WTC11 (cell line): ENCODE measurements around the gene SLC39A13. TPM values are rescaled to one million over a fixed set of nuclear protein-coding genes. Genes with fewer than 3 reads are reported as not detected.

Source experiments
- ATAC-seq: fragments of 200-7000 bp; cut with Tn5 transposase; 2 replicates; pipeline ENCODE4 v1.10.0; 2021; ENCODE audit warnings: mild to moderate bottlenecking, moderate library complexity
- CTCF ChIA-PET: fragments of 300-600 bp; sonication (Branson Sonifier 250); formaldehyde crosslinking; loops from one replicate; lab custom pipeline; 2021; ENCODE audit warnings: antibody characterized with exemption; lab: Charles Lee
- POLR2A ChIA-PET: fragments of 350-600 bp; sonication (Branson Sonifier 250); formaldehyde crosslinking; loops from one replicate; lab custom pipeline; 2021; ENCODE audit warnings: antibody characterized with exemption; lab: Charles Lee
- DNase-seq: peaks from one replicate; pipeline ENCODE4 v3.0.0; 2021; ENCODE audit warnings: low spot score
- H3K27ac Mint-ChIP-seq: 2 replicates; pipeline ENCODE4 v1.8.0; 2021; ENCODE audit warnings: mixed read lengths
- H3K27me3 Mint-ChIP-seq: 2 replicates; pipeline ENCODE4 v1.8.0; 2021; ENCODE audit warnings: low read depth, mild to moderate bottlenecking, moderate library complexity, mixed read lengths
- H3K36me3 Mint-ChIP-seq: 2 replicates; pipeline ENCODE4 v1.8.0; 2021; ENCODE audit warnings: mixed read lengths
- H3K4me1 Mint-ChIP-seq: 2 replicates; pipeline ENCODE4 v1.8.0; 2022; ENCODE audit warnings: mixed read lengths
- H3K4me3 Mint-ChIP-seq: 2 replicates; pipeline ENCODE4 v1.8.0; 2021; ENCODE audit warnings: mild to moderate bottlenecking, moderate library complexity, mixed read lengths
- H3K9me3 Mint-ChIP-seq: 2 replicates; pipeline ENCODE4 v1.8.0; 2021; ENCODE audit warnings: mixed read lengths
- ATF3 ChIP-seq: sonication (generic); formaldehyde crosslinking; conservative IDR thresholded peaks from 2 replicates; pipeline ENCODE4 v1.8.1; 2022; ENCODE audit warnings: mild to moderate bottlenecking, missing genetic modification reagents
- CBFB ChIP-seq: sonication (generic); formaldehyde crosslinking; IDR thresholded peaks from 2 replicates; pipeline ENCODE4 v1.8.1; 2022; ENCODE audit warnings: mild to moderate bottlenecking, low read depth, missing genetic modification reagents
- CDX4 ChIP-seq: fragments of 250-450 bp; sonication (Bioruptor Pico); IDR thresholded peaks from 2 replicates; pipeline ENCODE4 v1.9.0; 2021; ENCODE audit warnings: moderate library complexity, mild to moderate bottlenecking, inconsistent platforms, borderline replicate concordance
- CTCF ChIP-seq: fragments of 200-600 bp; IDR thresholded peaks from 2 replicates; pipeline ENCODE4 v1.8.0; 2022; ENCODE audit warnings: antibody characterized with exemption
- FOXK1 ChIP-seq: sonication (generic); formaldehyde crosslinking; IDR thresholded peaks from 2 replicates; pipeline ENCODE4 v1.8.0; 2022; ENCODE audit warnings: mild to moderate bottlenecking, moderate library complexity, missing genetic modification reagents
- FOXP1 ChIP-seq: sonication (generic); formaldehyde crosslinking; IDR thresholded peaks from 2 replicates; pipeline ENCODE4 v1.8.0; 2022; ENCODE audit warnings: missing genetic modification reagents, mild to moderate bottlenecking, moderate library complexity, borderline replicate concordance
- GTF2I ChIP-seq: fragments of 250-450 bp; sonication (Bioruptor Pico); conservative IDR thresholded peaks from 2 replicates; pipeline ENCODE4 v1.4.0; 2021; ENCODE audit warnings: mild to moderate bottlenecking
- IRF1 ChIP-seq: sonication (generic); formaldehyde crosslinking; IDR thresholded peaks from 2 replicates; pipeline ENCODE4 v1.8.0; 2023; ENCODE audit warnings: missing genetic modification reagents
- ZNF121 ChIP-seq: sonication (generic); formaldehyde crosslinking; IDR thresholded peaks from 2 replicates; pipeline ENCODE4 v1.8.0; 2023; ENCODE audit warnings: missing genetic modification reagents
- ZNF263 ChIP-seq: sonication (generic); formaldehyde crosslinking; IDR thresholded peaks from 2 replicates; pipeline ENCODE4 v1.8.1; 2022; ENCODE audit warnings: low read depth, mild to moderate bottlenecking, moderate library complexity, missing genetic modification reagents
- ZNF423 ChIP-seq: fragments of 250-450 bp; sonication (Bioruptor Pico); IDR thresholded peaks from 2 replicates; pipeline ENCODE4 v2.1.2; 2022; ENCODE audit warnings: mild to moderate bottlenecking, moderate library complexity
- total RNA-seq: library from RNA; stranded (reverse); gene quantifications from 3 replicates; pipeline ENCODE4 v1.2.3, GENCODE V29; 2021
- TF ChIP-seq, protein P1 (sequence below): sonication (generic); formaldehyde crosslinking; IDR thresholded peaks from 2 replicates; pipeline ENCODE4 v1.8.1; 2022; ENCODE audit warnings: low read depth, missing genetic modification reagents, borderline replicate concordance
- TF ChIP-seq, protein P2 (sequence below): fragments of 250-450 bp; sonication (Bioruptor Pico); IDR thresholded peaks from 2 replicates; pipeline ENCODE4 v1.9.0; 2021; ENCODE audit warnings: mild to moderate bottlenecking

The SLC39A13 gene
- total RNA-seq, 1 experiment from 2014 or later, result 38.2 TPM

DNA sequence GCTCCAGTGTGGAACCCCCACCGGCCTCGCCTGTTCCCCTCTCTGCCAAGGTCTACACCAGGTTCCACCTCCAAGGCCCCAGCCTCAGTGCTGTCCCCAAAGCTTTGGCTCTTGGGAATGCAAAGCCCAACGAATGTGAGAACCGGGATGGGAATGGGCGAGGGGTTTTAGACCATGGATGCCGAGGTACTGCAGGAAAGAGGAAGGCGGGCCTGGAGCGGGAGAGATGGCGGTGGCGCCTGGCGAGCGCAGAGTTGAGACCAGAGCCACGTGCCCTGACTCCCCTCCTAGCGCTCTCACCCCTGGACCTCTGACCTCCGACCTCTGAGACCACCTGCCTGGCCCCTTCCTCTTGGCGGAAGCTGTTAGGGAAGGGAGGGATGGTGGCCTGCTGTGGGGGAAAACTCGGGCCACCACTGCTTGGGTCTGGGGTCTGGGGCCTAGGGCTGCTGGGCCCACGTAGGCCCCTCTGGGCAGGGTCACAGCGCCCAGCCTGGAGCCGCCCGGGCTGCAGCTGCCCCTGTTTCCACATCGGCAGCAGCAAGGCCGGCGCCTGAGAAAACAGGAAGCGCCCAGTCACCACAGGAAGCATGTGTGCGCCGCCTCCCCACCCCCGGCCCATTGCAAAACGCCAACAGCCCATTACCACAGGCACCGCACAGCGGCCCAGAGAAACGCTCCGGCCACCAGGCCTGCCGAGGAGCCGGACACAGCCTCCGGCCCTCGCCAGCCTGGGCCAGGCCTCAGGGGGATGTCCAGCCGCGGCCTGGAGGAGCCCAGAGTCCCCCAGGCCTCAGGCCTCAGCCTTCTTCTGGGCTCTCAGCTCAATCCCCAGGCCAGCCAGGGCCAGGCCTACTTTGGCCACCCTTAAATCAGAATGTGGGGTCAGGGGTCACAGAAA, 13.8 kb upstream of the SLC39A13 start:
- Mint-ChIP-seq H3K4me1 (peaks cover 15% of the 10 kb centered on the region), H3K27me3 (no peaks in the 10 kb centered on the region), H3K36me3 (no peaks in the 10 kb centered on the region), H3K9me3 (no peaks in the 10 kb centered on the region), H3K27ac (0 out of 2 replicates have a peak overlapping the region, but pooled peaks have one; percentile 60), H3K4me3 (no peak overlapping the region)
- CTCF ChIA-PET, result interaction anchor here (0.9 to 1.8 kb wide), 2 partner anchors 18 to 20 kb away, joined by 4 to 6 read pairs; no protein-coding TSS in a partner anchor
- TF ChIP-seq FOXP1 (CRISPR knock-in tag) (no peak), IRF1 (CRISPR knock-in tag) (no peak), FOXK1 (CRISPR knock-in tag) (no peak), ZNF263 (no peak), CDX4 (CRISPR knock-in tag) (no peak), GTF2I (CRISPR knock-in tag) (no peak), ATF3 (CRISPR knock-in tag) (no peak), CBFB (CRISPR knock-in tag) (no peak), ZNF121 (no peak)
- TF ChIP-seq, protein P1, sequence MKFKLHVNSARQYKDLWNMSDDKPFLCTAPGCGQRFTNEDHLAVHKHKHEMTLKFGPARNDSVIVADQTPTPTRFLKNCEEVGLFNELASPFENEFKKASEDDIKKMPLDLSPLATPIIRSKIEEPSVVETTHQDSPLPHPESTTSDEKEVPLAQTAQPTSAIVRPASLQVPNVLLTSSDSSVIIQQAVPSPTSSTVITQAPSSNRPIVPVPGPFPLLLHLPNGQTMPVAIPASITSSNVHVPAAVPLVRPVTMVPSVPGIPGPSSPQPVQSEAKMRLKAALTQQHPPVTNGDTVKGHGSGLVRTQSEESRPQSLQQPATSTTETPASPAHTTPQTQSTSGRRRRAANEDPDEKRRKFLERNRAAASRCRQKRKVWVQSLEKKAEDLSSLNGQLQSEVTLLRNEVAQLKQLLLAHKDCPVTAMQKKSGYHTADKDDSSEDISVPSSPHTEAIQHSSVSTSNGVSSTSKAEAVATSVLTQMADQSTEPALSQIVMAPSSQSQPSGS, result no peak
- TF ChIP-seq, protein P2, sequence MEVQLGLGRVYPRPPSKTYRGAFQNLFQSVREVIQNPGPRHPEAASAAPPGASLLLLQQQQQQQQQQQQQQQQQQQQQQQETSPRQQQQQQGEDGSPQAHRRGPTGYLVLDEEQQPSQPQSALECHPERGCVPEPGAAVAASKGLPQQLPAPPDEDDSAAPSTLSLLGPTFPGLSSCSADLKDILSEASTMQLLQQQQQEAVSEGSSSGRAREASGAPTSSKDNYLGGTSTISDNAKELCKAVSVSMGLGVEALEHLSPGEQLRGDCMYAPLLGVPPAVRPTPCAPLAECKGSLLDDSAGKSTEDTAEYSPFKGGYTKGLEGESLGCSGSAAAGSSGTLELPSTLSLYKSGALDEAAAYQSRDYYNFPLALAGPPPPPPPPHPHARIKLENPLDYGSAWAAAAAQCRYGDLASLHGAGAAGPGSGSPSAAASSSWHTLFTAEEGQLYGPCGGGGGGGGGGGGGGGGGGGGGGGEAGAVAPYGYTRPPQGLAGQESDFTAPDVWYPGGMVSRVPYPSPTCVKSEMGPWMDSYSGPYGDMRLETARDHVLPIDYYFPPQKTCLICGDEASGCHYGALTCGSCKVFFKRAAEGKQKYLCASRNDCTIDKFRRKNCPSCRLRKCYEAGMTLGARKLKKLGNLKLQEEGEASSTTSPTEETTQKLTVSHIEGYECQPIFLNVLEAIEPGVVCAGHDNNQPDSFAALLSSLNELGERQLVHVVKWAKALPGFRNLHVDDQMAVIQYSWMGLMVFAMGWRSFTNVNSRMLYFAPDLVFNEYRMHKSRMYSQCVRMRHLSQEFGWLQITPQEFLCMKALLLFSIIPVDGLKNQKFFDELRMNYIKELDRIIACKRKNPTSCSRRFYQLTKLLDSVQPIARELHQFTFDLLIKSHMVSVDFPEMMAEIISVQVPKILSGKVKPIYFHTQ (CRISPR knock-in tag), result no peak
- POLR2A ChIA-PET, result no interaction called here
- DNase-seq (no peak), ATAC-seq (no peak)

- Mint-ChIP-seq H3K27ac (no peak overlapping the region), H3K4me1 (peaks cover 19% of the 10 kb centered on the region), H3K36me3 (no peaks in the 10 kb centered on the region), H3K27me3 (no peaks in the 10 kb centered on the region), H3K9me3 (no peaks in the 10 kb centered on the region), H3K4me3 (no peak overlapping the region)
- POLR2A ChIA-PET, result no interaction called here
- DNase-seq (no peak), ATAC-seq (no peak)
- CTCF ChIA-PET, result no interaction called here
- TF ChIP-seq FOXP1 (CRISPR knock-in tag) (no peak), ZNF423 (CRISPR knock-in tag) (no peak), CTCF (no peak)
These were observed 13.0 kb upstream of the SLC39A13 start for GRCh38 chr11:47395223-47396048.
